Neuron (in vitro differentiated cells): ENCODE results near the gene NEURL1.
"Not testable (repeated sequence)": the region's sequence is repeated elsewhere in the genome, so short reads cannot be mapped to it uniquely, and the experiment has no call there.

Experiments used
- H2AFZ ChIP-seq: one replicate; pipeline ENCODE4 v1.6.1; 2013; ENCODE audit warnings: low read depth, mild to moderate bottlenecking, inconsistent platforms, low read length, moderate library complexity
- H3K27me3 ChIP-seq: one replicate; pipeline ENCODE4 v1.6.1; 2013; ENCODE audit warnings: low read length; ENCODE audit not compliant: insufficient read depth
- H3K36me3 ChIP-seq: one replicate; pipeline ENCODE4 v1.6.1; 2013; ENCODE audit warnings: low read length; ENCODE audit not compliant: insufficient read depth
- H3K4me1 ChIP-seq: one replicate; pipeline ENCODE4 v1.6.1; 2013; ENCODE audit warnings: low read length; ENCODE audit not compliant: insufficient read depth
- H3K4me3 ChIP-seq: 2 replicates; pipeline ENCODE4 v1.5.1; 2013; ENCODE audit warnings: mild to moderate bottlenecking, low read length, moderate library complexity
- H3K9me3 ChIP-seq: one replicate; pipeline ENCODE4 v1.6.1; 2013; ENCODE audit warnings: low read length

Gene NEURL1

DNA sequence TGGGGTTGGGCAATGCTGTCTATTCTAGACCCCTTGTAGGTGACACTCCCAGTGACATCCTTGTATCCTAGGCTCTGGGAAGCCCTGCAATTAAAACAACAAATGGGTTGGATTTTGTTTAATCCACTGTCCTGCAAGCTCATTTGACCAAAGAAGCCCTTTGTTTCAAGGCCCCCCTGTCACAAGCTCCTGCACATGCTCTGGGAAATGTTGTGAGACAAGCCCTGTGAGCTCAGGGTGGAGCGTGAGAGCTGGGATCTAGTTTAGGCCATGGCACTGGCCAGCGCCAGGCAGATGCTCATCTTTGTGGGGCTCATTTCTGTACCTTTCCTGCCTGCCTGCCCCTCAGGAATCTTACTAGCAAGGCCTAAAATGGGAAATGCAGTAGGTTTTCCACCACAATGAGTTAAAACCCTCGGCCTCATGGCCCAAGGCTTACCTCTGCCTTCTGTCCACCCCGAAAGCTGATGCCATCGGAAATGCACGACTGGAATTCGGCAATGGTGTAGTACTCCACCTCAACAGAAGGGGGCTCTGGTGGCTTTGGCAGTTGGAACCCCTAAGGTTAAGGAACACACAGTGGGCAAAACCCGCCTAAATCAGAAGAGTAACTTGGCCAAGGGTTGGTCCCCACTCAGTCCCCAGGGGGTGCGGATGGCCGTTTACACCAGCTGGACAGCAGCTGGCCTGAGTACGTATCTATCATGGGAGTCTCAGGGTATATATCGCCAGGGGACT is 112.0 kb downstream of the NEURL1 start:
- H3K36me3 ChIP-seq, result no peaks in the 10 kb centered on the region
- no peaks in the 10 kb centered on the region for H3K27me3 ChIP-seq
- H2AFZ ChIP-seq, result no peak overlapping the region
- H3K4me3 ChIP-seq, result no peak overlapping the region
- H3K9me3 ChIP-seq, result peaks cover 8% of the 10 kb centered on the region
- H3K4me1 ChIP-seq, result no peaks in the 10 kb centered on the region

DNA sequence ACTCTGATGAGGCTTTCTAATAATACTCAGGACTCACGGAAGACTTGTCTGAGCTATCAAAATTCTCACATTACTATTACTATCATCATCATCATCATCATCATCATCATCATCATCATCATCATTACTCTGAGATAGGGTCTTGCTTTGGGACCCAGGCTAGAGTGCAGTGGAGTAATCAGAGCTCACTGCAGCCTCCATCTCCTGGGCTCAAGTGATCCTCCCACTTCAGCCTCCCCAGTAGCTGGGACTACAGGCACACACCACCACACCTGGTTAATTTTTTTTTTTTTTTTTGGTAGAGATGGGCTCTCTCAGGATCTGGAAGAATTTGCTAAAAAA is 112.6 kb downstream of the NEURL1 start:
- not testable (repeated sequence) for H3K36me3 ChIP-seq, H3K4me1 ChIP-seq, H3K4me3 ChIP-seq, H2AFZ ChIP-seq, H3K27me3 ChIP-seq, H3K9me3 ChIP-seq

DNA sequence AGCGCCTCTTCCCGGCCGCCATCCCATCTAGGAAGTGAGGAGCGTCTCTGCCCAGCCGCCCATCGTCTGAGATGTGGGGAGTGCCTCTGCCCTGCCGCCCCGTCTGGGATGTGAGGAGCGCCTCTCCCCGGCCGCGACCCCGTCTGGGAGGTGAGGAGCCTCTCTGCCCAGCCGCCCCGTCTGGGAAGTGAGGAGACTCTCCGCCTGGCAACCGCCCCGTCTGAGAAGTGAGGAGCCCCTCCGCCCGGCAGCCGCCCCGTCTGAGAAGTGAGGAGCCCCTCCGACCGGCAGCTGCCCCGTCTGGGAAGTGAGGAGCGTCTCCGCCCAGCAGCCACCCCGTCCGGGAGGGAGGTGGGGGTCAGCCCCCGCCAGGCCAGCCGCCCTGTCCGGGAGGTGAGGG is 113.5 kb downstream of the NEURL1 start:
- not testable (repeated sequence) for H2AFZ ChIP-seq, H3K9me3 ChIP-seq, H3K4me1 ChIP-seq, H3K36me3 ChIP-seq, H3K4me3 ChIP-seq, H3K27me3 ChIP-seq

DNA sequence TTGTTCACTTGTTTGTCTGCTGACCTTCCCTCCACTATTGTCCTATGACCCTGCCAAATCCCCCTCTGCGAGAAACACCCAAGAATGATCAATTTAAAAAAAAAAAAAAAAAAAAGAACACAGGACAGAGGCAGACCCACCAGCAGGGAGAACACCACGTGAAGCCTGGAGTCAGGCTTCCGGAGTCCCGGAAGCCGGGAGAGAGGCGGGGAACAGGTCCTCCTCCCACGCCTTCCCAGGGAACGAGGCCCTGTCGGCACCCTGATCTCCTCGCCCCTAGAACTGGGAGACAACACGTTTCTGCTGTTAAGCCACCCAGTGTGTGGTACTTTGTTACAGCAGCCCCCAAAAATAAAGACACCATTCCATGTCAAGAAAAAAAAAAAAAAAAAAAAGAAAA is 114.6 kb downstream of the NEURL1 start:
- not testable (repeated sequence) for H3K27me3 ChIP-seq, H3K36me3 ChIP-seq, H3K4me1 ChIP-seq, H3K4me3 ChIP-seq, H3K9me3 ChIP-seq, H2AFZ ChIP-seq

DNA sequence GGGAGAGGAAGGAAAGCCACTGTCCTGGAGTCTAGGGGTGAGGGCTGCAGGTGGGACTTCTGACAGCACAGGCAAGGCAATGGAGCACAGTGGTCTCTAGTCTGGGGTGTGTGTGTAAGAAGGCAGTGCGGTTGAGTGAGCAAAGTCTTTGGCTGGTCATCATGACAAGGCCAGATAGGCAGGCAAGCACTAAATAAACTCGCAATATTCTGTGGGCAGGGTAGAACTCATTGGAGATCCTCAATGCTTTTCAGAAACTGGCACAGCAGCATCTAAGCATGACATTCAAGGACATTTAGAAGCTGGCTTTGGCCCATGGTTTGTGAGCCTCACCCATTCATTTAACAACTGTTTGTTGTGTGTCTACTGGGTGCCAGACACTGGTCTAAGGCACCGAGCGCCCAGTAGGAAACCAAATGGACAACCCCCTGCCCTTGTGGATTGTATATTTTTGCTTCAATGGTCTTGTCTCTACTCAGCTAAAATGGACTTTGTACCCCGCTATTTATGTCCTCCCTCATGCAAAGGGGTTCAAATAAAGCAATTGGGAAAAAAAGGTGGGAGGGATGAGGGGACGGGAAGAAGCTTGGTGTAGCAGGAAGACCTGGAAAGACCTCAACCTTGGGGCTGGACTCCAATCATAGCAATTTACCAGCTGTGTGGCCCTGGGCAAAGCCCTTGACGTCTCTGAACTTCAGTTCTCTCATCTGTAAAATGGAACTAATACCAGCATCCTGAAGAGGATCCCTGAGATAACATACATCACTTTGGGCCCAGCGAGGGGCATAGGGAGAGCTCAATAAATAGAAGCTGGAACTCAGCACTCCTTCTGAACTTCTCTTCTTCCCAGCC is 116.0 kb downstream of the NEURL1 start:
- H3K36me3 ChIP-seq, result no peaks in the 10 kb centered on the region
- no peak overlapping the region for H2AFZ ChIP-seq
- no peaks in the 10 kb centered on the region for H3K4me1 ChIP-seq
- peaks cover 8% of the 10 kb centered on the region for H3K9me3 ChIP-seq
- no peak overlapping the region for H3K4me3 ChIP-seq
- no peaks in the 10 kb centered on the region for H3K27me3 ChIP-seq

DNA sequence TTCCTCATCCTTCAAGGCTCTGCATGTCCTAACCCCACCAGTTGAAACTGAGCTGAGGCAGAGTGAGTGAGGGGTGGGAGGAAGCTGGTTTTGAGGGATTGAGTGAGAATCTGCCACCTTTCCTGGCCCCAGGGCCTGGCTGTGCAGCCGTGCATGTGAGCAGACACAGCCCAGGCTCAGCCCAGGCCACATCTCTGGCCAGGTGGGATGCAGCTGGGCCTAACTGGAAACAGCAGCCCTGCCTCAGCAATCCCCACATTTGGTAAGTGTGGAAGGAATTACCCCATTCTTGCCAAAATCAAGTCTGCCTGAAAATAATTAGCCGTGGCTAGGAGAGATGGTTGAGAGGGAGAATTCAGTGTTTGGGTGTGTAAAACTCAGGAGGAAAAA is 116.6 kb downstream of the NEURL1 start:
- Histone ChIP-seq H3K27me3 (no peaks in the 10 kb centered on the region), H3K4me3 (no peak overlapping the region), H2AFZ (no peak overlapping the region), H3K9me3 (peaks cover 8% of the 10 kb centered on the region), H3K36me3 (no peaks in the 10 kb centered on the region), H3K4me1 (no peaks in the 10 kb centered on the region)

DNA sequence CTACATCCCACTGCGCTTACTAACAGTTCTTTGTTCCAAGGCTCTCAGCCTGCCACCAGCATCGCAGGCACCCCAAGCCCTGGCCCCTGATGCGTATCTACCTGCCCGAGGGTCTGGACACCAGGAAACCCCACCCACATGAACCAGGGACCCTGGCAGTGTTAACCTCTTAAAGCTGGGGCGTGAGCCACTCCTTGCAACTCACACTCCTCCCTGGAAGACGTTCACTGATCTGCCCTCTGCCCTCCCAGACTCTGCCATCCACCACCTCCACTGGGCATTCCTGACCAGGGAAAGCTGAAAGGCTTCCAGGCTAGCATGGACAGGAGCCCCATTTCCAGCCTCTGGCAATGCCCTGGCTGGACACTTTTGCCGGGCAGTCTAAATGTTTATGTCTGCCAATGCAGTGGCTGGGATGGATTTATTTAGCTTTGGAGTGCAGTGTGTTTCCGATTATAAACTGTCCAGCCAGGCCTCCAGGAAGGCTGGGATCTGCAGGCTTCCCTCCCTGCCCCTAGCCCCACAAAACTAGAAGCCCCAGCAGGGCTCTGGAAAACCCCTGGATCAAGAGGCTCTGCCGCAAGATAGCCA is 117.5 kb downstream of the NEURL1 start:
- Histone ChIP-seq H2AFZ (no peak overlapping the region), H3K4me3 (no peak overlapping the region), H3K9me3 (peaks cover 1% of the 10 kb centered on the region), H3K4me1 (no peaks in the 10 kb centered on the region), H3K36me3 (no peaks in the 10 kb centered on the region), H3K27me3 (no peaks in the 10 kb centered on the region)

DNA sequence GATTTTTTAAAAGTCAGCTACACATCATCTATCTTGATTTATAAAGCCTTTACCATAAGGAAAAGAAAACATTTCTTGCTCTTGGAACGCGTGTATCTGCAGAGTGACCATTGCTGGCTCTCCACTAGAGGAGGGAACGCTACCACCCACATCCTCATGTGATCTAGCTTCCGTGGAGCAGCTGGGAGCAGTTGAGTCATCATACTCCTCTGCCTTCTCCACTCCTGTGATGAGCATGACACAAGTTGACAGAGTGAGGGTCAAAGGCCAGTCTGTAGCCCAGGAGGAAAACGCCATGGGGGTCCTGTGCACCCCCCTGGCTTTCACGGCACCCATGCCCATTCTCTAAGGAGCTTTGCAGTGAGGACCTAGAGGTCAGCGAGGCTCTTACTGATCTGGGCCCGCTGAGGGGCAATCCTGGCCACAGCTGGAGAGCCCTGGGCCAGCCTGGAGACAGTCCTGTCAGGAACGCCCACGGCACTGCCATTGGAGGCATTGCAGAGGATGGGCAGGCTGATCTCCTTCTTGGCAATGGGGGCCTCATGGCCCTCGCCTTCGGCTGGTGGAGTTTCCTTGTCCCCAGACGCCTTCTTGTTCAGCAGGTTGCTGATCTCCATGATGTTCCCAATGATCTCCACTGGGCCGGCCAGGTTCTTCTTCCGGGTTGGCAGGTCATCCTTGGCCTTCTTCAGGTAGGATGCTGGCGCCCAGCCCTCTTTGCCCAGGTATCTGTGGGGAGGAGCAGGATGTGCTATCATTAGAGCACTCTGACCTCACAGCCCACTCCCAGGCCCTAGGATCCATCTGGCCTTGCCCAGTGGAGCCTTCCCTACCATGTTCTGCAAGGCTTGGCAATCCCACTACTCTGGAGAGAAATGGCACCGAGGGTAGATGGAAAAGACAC is 119.2 kb downstream of the NEURL1 start:
- no peak overlapping the region for H3K4me3 ChIP-seq
- no peak overlapping the region for H2AFZ ChIP-seq
- no peaks in the 10 kb centered on the region for H3K9me3 ChIP-seq
- no peaks in the 10 kb centered on the region for H3K27me3 ChIP-seq
- no peaks in the 10 kb centered on the region for H3K4me1 ChIP-seq
- no peaks in the 10 kb centered on the region for H3K36me3 ChIP-seq

DNA sequence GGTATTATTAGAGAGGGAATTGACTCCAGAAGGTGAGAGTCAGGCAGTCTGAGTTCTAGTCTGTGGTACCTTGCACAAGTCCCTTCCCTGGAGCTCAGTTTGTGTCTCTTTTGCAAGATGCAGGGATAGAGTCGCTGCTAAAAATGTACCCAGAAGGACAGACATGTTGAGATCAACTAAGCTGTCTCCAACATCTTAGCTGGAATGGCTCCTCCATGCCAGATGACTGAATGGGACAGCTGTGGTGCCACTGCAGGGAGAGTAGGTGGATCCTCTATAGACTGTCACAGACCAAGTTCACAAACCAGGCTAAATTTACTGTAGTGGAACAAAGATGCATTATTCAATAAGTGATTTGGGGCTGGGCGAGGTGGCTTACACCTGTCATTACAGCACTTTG is 120.1 kb downstream of the NEURL1 start:
- no peaks in the 10 kb centered on the region for H3K4me1 ChIP-seq
- H2AFZ ChIP-seq, result no peak overlapping the region
- no peaks in the 10 kb centered on the region for H3K9me3 ChIP-seq
- no peaks in the 10 kb centered on the region for H3K36me3 ChIP-seq
- no peaks in the 10 kb centered on the region for H3K27me3 ChIP-seq
- no peak overlapping the region for H3K4me3 ChIP-seq

DNA sequence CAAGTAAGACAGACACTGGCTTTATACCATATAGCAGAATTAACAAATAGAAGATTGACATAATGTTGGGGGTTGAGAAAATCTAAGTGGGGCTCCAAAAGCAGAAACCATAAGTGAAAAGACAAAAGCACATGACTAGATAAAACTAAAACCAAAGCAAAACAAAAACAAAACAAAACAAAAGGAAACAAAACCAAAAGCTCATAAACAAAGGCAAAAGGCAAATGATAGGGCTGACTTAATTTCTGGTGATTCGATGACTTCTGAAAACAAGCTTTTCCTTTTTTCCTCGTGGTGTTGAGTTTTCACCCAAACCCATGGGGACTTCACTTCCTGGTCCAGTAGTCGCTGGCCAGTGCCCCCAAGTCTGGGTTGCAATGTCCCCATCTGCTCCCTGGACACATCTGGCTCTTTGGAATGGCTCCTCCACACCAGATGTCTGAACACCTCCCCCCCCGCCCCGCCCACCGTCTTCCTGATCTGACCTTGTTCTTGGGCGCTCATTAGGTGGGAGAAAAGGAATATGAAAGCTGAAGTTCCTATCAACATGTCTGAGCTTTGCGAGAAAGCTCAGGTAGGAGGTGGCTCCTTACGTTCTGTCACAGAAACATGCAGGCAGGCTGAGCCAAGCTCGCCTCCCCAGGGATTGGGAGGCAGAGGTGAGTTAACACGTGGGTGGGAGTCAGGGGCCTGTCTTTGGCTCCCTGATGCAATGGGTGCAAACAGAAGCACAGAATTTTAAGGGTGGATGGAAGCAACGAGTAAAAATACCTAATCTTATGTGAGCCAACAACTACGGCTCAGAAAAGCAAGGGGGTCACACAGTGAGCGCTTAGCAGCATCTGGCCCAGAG is 121.0 kb downstream of the NEURL1 start:
- H3K36me3 ChIP-seq, result no peaks in the 10 kb centered on the region
- no peak overlapping the region for H2AFZ ChIP-seq
- no peak overlapping the region for H3K4me3 ChIP-seq
- H3K9me3 ChIP-seq, result no peaks in the 10 kb centered on the region
- H3K4me1 ChIP-seq, result no peaks in the 10 kb centered on the region
- H3K27me3 ChIP-seq, result no peaks in the 10 kb centered on the region

DNA sequence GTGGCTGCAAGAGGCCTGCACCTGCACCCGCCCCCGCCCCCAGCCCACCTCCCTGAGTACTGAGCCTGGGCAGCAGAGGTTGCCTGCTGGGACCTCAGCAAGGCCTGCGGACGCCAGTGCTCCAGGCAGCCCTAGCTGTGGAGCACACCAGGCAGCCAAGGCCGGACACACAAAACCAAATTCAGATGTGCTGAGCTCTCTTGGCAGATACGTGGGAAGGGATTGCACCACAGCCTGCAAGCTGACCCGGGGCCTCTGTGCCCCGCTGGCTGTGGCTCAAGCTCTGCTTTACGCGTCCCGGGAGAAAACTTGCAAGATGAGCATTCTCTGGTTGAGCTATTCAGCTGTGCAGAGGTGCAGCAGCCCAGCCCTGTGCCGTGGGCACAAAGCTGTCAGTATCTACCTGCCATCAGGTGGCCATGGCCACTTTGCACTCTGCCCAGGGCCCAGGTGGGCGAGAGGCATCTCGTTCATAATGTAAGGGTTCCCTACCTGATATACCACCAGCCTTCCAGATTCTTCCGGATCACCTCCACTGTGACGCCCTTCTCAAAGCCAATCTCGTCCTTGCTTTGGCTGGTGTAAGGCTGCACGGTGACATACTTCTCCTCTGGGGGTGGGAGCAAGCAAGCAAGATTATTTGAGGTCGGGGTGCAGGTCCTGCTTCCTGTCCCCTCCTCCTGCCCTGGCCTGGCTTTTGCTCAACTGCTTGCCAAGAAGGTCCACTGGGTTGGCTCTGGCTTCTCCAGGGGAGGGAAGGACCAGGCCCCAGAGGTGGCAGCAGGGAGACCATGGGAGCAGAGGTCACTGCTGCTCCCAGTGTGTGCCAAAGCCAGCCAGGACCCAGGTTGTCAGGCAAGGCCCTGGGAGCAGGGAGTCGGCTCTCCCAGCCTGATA is 123.4 kb downstream of the NEURL1 start:
- Histone ChIP-seq H3K4me3 (no peak overlapping the region), H3K36me3 (no peaks in the 10 kb centered on the region), H3K27me3 (no peaks in the 10 kb centered on the region), H2AFZ (no peak overlapping the region), H3K4me1 (no peaks in the 10 kb centered on the region), H3K9me3 (no peaks in the 10 kb centered on the region)
